HG03045 (cell line): Measurements from ENCODE around the gene TP53TG3D.
"Not testable (repeated sequence)": the region's sequence is repeated elsewhere in the genome, so short reads cannot be mapped to it uniquely, and the experiment has no call there.

Experiments
- ATAC-seq: cut with Tn5 transposase; IDR thresholded peaks from one replicate; pipeline ENCODE4 v1.9.1; 2021; ENCODE audit warnings: mild to moderate bottlenecking, moderate library complexity; ENCODE audit not compliant: unreplicated experiment

The TP53TG3D gene

GRCh38 chr16:32252986-32253385, at the start of gene TP53TG3D:
Gene TP53TG3D, plus strand, starts transcription at chr16:32253286. Its CDS starts 68 bp downstream, at chr16:32253354.
- not testable (repeated sequence) for ATAC-seq

- ATAC-seq: not testable (repeated sequence)
These were observed 421 bp downstream of the TP53TG3D start for GRCh38 chr16:32253507-32253906.

- not testable (repeated sequence) for ATAC-seq
These were observed 8.4 kb downstream of the TP53TG3D start for GRCh38 chr16:32261526-32261925.

- ATAC-seq: not testable (repeated sequence)
These were observed 10.5 kb downstream of the TP53TG3D start for GRCh38 chr16:32263552-32263951.

GRCh38 chr16:32281910-32282309, 28.8 kb downstream of the TP53TG3D start:
- ATAC-seq: not testable (repeated sequence)

GRCh38 chr16:32283024-32283423, 29.9 kb downstream of the TP53TG3D start:
- not testable (repeated sequence) for ATAC-seq

- not testable (repeated sequence) for ATAC-seq
These were observed 30.9 kb downstream of the TP53TG3D start for GRCh38 chr16:32283917-32284495.

- not testable (repeated sequence) for ATAC-seq
These were observed 32.0 kb downstream of the TP53TG3D start for GRCh38 chr16:32284800-32285796.

GRCh38 chr16:32286193-32286592, 33.1 kb downstream of the TP53TG3D start:
- ATAC-seq: not testable (repeated sequence)

GRCh38 chr16:32287743-32288142, 34.7 kb downstream of the TP53TG3D start:
- not testable (repeated sequence) for ATAC-seq

- ATAC-seq: not testable (repeated sequence)
These were observed 36.1 kb downstream of the TP53TG3D start for GRCh38 chr16:32289197-32289596.

- ATAC-seq: not testable (repeated sequence)
These were observed 49.7 kb downstream of the TP53TG3D start for GRCh38 chr16:32302776-32303175.
